Psoas muscle (tissue), 8 donors: Measurements from ENCODE around the gene GRHL1. TPM values are rescaled to one million over a fixed set of nuclear protein-coding genes. Genes with fewer than 3 reads are reported as not detected.

ENCODE experiments used
- ATAC-seq, 4 donors: fragments of 200-7000 bp; cut with Tn5 transposase; one replicate each; pipeline ENCODE4 v1.9.1; 2020; ENCODE audit warnings: moderate library complexity in 3 of 4, mild to moderate bottlenecking in 2 of 4
- DNase-seq, 2 donors: peaks; one replicate each; pipeline ENCODE4 v3.0.0-alpha.2; 2020
- H3K27ac ChIP-seq: fragments of 200-600 bp; one replicate; pipeline ENCODE4 v1.8.0; 2022
- H3K27me3 ChIP-seq, 3 donors: fragments of 200-600 bp in 1 of 3; one replicate each; pipeline versions ENCODE4 v1.6.1 to v1.8.0; 2013 to 2022; ENCODE audit warnings: low read length in 2 of 3, mild to moderate bottlenecking in 2 of 3, moderate library complexity in 1 of 3; ENCODE audit not compliant: insufficient read depth in 3 of 3
- H3K36me3 ChIP-seq, 2 donors: fragments of 200-600 bp in 1 of 2; one replicate each; pipeline versions ENCODE4 v1.6.1 to v1.8.0; 2013 to 2022; ENCODE audit warnings: low read depth in 1 of 2, mild to moderate bottlenecking in 1 of 2, moderate library complexity in 1 of 2; ENCODE audit not compliant: insufficient read depth in 1 of 2
- H3K4me1 ChIP-seq: fragments of 200-600 bp; one replicate; pipeline ENCODE4 v1.8.0; 2022
- H3K4me3 ChIP-seq: fragments of 200-600 bp; one replicate; pipeline ENCODE4 v1.8.0; 2022; ENCODE audit warnings: mild to moderate bottlenecking
- H3K9me3 ChIP-seq: fragments of 200-600 bp; one replicate; pipeline ENCODE4 v1.8.0; 2022
- WGBS, 3 donors: extraction: QIAGEN DNeasy Blood & Tissue Kit; methylation state at CpG; one replicate each; pipeline versions ENCODE4 v1.1.6 to v1.1.7; 2013; 5-methylcytosine and 5-hydroxymethylcytosine counted together
- intact Hi-C, 2 donors: fragments of 100-400 bp; cut with DNase I; formaldehyde crosslinking; loops; one replicate each; pipeline versions ENCODE4 v1.11.0 to v1.14.2; 2022
- polyA plus RNA-seq, 3 donors: library from polyadenylated mRNA; stranded (reverse); fragments of 200-250 nt; gene quantifications; one replicate each; pipeline ENCODE4 v1.2.3, GENCODE V29; 2013
- total RNA-seq, 4 donors: library from RNA; stranded (reverse); fragmentation: NEBNext Ultra II Directional in 2 of 4; extraction: Animal tissue kit (Norgen Biotek cat#: 25700) in 2 of 4; gene quantifications; one replicate each; pipeline versions ENCODE4 v1.2.1 to v1.2.4, GENCODE V29; 2021 to 2023
- TF ChIP-seq, protein P1 (sequence below): fragments of 200-600 bp; IDR thresholded peaks from one replicate; pipeline ENCODE4 v1.8.0; 2022; ENCODE audit warnings: antibody characterized with exemption
- donor health status: healthy with polysubstance abuse.
- donor health status: DM: no; HTN: no; CAD: no; lungs with moderate emphysema.
- donor health status: Bipolar disorder and iron deficiency.
- donor health status: healthy.
- donor health status: DM: yes; HTN: yes; CAD: no.
- donor health status: DM: no; HTN: no; CAD: no.
- donor health status: DM: no; HTN: no; CAD: no.
- donor health status: DM: yes; HTN: yes; CAD: no.

GRHL1 gene
- total and polyA plus RNA-seq, 7 donors: 0.38 to 1.2 (median 0.63) TPM

DNA sequence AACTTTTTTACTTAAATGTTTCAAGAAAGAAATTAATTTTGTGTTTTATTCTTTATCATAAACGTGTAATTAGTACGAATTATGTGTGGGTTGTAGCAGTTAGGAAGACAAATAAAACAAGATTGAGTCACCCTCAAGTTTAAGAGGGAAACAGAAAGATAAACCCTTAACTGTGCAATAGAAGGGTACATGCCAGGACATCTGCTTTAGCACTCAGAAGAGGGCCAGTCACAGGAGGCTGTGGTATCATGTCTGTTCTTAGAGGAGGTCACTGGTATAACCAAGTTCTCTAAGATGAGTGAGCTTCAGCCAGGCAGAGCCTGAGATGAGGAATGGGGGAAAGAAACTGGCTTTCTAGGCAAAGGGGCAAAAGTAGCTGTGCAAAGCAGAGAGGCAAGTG lies 42.4 kb upstream of the GRHL1 start:
- Histone ChIP-seq H3K36me3 (peaks cover 5 to 25% of the 10 kb centered on the region in 2 donors), H3K27me3 (no peaks in the 10 kb centered on the region), H3K9me3 (no peaks in the 10 kb centered on the region), H3K27ac (no peak overlapping the region), H3K4me1 (no peaks in the 10 kb centered on the region), H3K4me3 (no peak overlapping the region)
- DNase-seq (no peak), ATAC-seq (no peak)
- 87 to 96% (median 95%) methylated on average over 2 of the region's 2 CpGs for WGBS, 3 donors
- TF ChIP-seq, protein P1, sequence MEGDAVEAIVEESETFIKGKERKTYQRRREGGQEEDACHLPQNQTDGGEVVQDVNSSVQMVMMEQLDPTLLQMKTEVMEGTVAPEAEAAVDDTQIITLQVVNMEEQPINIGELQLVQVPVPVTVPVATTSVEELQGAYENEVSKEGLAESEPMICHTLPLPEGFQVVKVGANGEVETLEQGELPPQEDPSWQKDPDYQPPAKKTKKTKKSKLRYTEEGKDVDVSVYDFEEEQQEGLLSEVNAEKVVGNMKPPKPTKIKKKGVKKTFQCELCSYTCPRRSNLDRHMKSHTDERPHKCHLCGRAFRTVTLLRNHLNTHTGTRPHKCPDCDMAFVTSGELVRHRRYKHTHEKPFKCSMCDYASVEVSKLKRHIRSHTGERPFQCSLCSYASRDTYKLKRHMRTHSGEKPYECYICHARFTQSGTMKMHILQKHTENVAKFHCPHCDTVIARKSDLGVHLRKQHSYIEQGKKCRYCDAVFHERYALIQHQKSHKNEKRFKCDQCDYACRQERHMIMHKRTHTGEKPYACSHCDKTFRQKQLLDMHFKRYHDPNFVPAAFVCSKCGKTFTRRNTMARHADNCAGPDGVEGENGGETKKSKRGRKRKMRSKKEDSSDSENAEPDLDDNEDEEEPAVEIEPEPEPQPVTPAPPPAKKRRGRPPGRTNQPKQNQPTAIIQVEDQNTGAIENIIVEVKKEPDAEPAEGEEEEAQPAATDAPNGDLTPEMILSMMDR: no peak
- intact Hi-C loops: no loop called here

DNA sequence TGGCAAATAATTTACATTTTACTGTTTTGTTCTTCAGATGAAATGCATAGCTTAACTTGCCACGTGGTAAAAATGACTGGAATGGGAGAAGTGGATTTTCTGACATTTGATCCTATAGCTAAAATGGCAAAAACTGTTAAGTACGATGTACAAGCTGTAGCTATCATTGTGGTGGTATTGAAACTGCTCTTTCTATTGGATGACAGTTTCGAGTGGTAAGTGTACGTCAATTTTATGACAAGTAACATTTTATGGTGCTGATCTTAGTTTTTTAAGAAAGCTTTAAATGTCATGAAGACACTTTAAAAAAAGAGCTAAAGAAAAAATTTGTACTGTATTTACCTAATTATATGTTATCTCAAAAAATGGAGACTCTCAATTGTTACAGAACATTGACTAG lies 40.8 kb upstream of the GRHL1 start:
- Histone ChIP-seq H3K9me3 (no peaks in the 10 kb centered on the region), H3K27ac (no peak overlapping the region), H3K36me3 (peaks cover 5 to 28% of the 10 kb centered on the region in 2 donors), H3K27me3 (no peaks in the 10 kb centered on the region), H3K4me1 (no peaks in the 10 kb centered on the region), H3K4me3 (no peak overlapping the region)
- intact Hi-C loops: no loop called here
- WGBS, 3 donors: 47 to 73% (median 63%) methylated on average over 4 of the region's 4 CpGs
- no peak for DNase-seq
- TF ChIP-seq, protein P1: no peak
- ATAC-seq: no peak

DNA sequence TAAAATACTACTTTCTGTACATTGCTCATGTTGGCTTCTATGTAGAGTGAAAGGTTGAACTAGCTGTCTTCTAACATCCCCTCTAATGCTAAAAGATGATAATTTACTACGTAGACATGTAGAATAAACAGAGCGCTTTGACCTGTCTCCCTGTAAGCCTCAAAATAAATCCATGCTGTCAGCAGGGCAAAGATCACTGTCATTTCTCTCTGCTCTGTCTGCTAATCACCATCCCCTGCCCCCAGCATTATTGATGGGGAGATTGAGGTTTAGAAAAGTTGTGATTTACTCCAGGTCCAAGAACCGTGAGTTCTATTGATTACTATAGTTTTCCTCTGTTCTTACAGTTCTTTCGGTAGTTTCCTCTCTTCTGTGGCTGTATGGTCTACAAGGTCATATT lies 39.0 kb upstream of the GRHL1 start:
- Histone ChIP-seq H3K9me3 (no peaks in the 10 kb centered on the region), H3K4me3 (no peak overlapping the region), H3K27me3 (no peaks in the 10 kb centered on the region), H3K27ac (no peak overlapping the region), H3K4me1 (no peaks in the 10 kb centered on the region), H3K36me3 (peaks cover 5 to 34% of the 10 kb centered on the region in 2 donors)
- ATAC-seq: no peak
- 96% methylated on average over 4 of the region's 4 CpGs for WGBS, 3 donors
- TF ChIP-seq, protein P1: no peak
- no peak for DNase-seq
- intact Hi-C loops: no loop called here

DNA sequence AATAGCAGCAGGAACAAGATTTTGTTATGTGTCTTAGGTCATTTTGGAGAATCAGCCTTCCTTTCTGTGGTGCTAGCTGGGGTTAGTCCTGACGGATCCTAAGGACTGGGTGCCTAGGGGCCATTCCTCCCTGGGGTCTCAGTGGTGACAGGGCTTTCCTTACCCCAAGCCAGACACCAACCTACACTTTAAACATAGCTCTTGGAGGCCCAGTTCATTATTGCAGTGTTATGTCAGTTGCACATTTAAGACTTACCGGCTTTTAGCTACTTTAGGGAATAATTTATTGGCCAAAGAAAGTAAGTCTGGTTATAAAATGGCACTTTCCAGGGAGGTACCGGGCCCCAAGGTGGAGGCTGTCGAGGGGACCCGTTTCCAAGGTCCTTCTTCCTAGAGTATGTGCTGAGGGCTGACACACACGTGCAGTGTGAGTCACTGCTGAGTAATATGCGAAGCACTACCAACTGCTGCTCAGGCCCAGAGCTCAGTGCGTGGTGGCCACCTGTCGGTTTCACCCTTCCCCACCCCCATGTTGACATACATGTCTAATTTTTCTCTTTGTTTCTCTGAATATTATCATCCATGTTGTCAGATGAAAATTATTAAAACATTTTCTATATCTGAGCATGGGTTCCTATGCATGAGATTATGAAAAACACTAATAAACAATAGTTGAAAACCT lies 37.0 kb upstream of the GRHL1 start:
- ATAC-seq (peak; percentile 82 to 94 (median 88)), DNase-seq (peak in 1 of 2 donors; percentile 33)

More for the DNA sequence above, 37.0 kb upstream of the GRHL1 start:
- Histone ChIP-seq H3K4me3 (no peak overlapping the region), H3K36me3 (peaks cover 5 to 40% of the 10 kb centered on the region in 2 donors), H3K4me1 (no peaks in the 10 kb centered on the region), H3K27ac (no peak overlapping the region), H3K27me3 (no peaks in the 10 kb centered on the region), H3K9me3 (no peaks in the 10 kb centered on the region)
- intact Hi-C loops: no loop called here
- 80 to 88% (median 83%) methylated on average over 9 of the region's 9 CpGs for WGBS, 3 donors
- TF ChIP-seq, protein P1: no peak
